GM15510 (cell line): ENCODE results near the gene SLC6A5.

Experiments
- POLR2A ChIP-seq: IDR thresholded peaks from 3 replicates; pipeline ENCODE4 v1.6.1; 2011; ENCODE audit warnings: borderline replicate concordance; ENCODE audit not compliant: insufficient read length; ENCODE audit errors: extremely low read depth

The SLC6A5 gene

DNA sequence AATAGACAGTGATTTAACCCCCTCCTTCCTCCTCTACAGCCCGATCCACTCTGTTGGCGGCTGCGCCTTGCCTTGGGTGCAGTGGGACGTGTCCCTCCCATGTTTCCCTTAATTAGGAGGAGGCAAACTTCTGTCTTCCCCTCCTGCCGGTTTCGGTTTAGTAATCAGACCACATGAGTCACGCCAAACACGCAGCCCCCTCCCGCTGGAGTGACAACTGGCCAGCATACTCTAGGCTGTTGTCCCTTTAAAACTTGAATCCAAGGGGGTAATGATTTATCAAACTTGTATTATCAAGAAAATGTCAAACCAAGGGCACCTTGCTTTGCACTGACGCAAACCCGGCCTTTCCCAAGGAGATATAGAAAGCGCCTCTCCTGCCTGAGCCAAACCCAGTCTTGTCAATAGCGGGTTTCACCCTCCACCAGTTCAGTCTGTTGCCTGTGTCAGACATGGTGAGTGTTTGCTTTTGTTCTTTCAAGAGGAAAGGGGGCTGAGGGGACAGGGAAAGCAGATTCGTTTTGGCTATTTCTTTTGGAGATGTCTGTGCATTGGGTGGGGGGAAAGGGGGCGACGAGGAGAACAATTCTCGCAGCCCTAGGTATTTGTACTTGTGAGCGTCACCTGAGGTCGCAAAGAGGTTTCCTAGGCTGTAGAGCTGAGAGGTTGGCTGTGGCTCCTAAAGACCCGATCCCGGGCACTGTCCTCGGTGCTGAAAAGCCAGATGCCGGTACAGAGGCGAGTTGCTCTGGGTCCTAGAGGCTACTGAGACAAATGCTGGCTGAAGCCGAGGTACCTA, at the start of gene SLC6A5:
SLC6A5 (plus strand) TSS at position 388 of the 799 bp plus-strand sequence; CDS start at position 453, 65 bp downstream.
- TF ChIP-seq POLR2A: no peak

DNA sequence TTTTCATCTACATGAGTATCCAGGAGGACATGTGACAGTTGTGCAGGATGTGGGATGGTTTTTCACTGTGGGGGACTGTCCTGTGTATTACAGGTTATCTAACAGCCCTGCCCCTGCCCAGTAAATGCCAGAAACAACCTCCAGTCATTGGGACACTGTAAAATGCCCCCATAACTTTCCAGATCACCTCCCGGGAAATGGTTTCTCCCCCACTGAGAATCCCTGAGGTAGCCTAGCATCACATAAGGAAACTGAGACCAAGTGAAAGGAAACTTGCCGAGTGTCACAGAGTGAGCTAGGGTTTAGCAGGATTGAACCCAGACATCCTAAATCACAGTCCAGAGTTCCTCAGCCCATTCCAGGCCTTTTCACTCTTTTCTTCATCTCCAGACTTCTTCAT, 48.3 kb upstream of the SLC6A5 start:
- TF ChIP-seq POLR2A: no peak

DNA sequence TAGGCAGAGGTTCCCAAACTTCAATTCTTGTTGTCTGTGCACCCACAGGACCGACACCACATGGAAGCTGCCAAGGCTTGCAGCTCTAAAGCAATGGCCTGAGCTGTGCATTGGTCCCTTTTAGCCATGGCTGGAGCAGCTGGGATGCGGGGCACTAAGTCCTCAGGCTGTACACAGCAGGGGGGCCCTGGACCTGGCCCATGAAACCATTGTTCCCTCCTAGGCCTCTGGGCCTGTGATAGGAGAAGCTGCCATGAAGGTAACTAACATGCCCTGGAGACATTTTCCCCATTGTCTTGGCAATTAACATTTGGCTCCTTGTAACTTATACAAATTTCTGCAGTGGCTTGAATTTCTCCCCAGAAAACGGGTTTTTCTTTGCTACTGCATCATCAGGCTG, 43.6 kb upstream of the SLC6A5 start:
- TF ChIP-seq POLR2A: no peak

DNA sequence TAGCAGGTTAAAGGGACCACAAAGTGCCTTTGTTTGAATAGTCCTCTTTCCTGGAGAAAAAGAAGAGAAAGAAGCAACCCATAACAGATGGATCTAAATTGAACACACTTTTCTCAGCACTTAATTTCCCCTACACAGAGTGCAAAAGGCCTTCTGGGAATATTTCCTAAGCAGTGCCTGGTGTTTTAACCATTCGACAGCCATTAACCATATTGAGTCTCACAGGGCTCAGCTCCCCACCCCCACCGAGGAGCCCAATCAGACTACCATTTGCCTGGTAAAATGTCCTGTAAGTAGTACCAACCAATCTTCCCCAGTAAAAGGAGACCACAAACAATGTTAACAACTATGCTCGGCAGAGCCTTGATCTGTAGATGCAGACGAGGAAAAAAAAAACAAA, 40.7 kb upstream of the SLC6A5 start:
- TF ChIP-seq POLR2A: no peak

DNA sequence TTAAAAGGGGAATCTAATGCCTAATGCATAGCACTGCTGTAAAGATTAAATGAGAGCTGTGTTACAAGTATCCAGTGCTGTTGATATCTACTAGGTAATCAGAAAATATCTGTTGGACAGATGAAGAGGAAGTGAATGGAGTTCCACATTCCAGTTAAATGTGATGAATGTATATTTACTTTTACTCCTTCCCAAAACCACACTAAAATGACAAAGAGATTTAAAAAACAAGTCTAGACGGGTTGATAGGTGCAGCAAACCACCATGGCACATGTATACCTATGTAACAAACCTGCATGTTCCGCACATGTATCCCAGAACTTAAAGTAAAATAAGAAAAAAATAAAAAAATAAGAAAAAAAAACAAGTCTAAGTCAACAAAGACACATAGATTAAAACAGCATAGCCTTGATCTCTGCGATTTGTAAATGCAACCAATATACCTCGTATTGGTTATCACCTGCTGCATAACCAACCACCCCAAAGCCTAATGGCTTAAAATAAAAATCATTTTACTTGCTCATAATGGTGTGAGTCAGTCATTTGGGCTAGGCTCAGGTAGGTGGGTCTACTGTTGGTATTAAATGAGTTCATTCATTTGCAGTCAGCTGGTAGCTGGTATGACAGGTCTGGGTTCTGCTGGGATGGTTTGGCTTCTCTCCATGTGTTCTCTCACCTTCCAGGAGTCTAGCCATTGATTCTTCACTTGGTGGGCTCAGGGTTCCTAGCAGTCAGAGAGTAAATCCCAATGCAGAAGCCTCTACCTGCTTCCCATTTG, 39.7 kb upstream of the SLC6A5 start:
- TF ChIP-seq POLR2A: no peak

DNA sequence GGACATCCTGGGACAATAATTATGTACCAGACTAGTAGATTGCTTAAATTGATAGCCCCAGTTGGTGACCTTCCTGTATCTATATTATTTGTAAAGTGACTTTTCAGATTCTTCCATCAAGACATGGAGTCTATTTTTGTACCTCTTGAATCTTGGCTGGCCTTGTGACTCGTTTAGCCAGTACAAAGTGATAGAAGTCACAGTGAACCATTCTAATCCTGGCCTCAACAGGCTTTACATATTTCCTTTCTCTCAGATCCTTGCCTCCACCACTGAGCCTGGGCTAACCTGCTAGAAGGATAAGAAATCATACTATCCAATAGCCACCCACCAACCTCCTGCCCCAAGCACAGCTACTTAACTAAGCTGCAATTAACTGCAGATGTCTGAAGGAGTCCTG, 37.5 kb upstream of the SLC6A5 start:
- no peak for TF ChIP-seq POLR2A

DNA sequence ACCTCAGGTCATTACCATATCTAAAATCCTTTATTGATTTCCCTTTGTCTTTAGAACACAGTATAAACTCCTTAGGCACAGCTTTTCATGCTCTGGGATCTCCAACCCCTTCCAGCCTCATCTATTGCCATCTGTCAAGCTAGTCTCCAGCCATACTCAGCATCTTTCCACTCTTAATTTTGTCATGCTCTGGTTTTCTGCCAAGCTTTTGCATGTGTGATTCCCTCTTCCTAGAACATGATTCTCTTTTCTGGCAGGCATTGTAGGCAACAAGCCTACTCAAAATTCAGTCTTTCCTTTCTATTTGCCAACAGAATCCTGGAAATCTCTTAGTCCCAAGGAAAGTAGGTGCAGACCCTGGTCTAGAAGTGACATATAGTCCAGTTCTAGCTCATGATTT, 35.5 kb upstream of the SLC6A5 start:
- TF ChIP-seq POLR2A: no peak

DNA sequence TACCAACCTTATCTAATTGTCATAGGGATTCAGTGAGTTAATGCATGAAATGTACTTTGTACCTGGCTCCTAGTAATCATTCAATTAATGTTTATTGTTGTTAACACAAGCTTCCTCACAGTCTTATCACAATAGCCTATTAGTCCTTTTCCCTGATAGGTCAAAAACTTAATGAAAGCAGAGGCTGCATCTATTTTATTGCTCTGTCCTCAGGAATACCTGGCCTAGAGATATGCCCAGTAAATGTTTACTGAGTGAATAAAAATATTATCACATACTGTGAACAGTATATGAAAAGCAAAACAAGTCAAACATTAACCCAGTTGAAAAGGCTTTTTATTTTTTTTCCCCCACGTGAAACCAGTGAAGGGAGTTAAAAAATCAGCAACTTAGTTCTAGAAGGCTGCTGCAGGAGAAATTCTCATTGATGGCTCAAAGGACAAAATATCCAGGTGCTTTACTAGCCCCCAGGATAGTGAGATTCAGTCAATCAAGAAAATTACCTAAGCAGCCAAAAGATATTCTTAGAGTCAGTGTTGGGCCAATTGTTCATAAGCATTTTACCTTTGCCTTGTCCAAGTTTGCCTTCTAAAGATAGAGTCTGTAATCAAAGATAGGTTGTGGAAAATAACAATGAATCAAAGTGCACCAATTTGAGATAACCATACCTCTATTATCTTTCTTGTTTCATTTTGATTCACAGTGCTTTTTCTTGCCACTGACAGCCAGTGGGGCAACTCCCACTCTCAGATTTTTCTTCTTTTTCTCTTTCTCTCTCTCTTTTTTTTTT, 34.4 kb upstream of the SLC6A5 start:
- TF ChIP-seq POLR2A: no peak

DNA sequence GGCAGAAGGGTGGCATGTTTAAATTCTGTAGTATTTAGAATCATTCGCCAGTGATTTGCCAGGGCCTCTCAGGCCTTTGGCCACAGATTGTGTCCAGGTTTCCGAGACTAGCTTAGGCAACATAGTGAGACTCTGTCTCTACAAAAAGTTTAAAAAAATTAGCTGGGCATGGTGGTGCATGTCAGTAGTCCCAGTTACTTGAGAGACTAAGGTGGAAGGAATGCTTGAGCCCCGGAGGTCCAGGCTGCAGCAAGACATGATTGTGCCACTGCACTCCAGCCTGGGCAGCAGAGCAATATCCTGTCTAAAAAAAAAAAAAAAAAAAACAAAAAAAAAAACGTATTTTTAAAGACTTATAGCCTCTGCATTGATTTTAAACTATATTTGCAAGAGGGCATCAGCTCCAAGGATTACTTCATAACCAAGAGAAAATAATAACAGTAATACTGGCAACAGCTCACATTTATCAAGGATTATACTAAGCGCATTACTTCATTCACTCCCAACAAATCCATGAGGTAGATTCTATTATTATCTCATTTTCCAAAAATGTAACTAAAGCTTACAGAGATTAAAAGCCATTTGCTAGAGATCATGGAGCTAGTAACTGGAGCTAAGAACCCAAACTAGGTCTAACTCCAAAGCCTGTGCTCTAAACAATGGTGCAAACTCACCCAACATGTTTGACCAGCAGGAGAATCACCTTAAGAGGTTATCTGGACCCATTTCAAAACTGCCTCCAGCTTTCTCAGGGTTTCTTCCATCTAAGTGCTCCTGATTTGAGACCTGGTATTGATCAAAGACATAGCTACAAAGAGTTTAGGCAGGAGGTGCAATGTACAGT, 32.6 kb upstream of the SLC6A5 start:
- no peak for TF ChIP-seq POLR2A

DNA sequence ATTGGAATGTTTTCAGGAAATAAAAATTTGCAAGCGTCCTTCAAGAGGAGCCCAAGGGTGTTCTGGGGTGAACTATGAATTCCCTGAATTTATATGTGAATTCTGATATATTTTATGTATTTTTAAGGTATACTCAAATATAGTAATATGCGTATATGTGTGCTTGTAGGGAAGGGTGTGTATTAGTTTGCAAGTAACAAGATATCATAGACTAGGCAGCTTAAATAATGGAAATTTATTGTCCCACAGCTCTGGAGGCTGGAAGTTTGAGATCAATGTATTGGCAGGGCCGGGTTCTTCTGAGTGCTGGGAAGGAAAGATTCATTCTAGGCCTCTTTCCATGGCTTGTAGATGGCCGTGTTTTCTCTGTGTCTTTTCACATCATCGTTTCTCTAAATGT, 16.2 kb upstream of the SLC6A5 start:
- no peak for TF ChIP-seq POLR2A

DNA sequence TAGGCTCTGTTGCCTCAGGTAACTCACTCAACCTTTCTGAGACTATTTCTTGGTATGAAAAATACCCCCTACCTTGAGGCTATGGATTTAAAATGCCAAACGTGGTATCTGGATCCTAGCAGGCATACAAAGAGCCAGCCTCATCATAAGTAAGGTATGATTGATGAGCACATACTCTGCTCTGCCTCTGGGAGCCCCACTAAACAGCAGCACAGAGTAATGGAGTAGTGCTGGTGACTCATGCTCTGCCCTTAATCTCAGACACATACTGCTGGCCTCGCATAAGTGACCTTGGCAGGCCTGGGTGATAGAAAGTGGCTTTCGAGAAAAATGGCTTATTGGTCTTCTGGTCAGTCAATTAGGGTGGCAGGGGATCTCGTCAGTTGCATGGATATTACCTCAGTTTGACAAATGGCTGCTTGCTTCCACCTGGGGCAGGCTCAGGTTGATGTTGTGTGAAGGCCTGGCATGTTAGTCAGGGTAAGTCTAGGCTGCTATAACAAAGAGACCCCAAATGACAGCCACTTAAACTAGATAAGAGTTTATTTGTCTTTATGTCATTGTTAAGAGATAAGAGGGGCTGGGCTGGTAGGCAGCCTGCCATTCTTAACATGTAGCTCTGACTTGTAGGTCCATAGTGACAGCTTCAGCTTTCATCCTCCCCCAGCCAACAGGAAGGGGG, 15.2 kb upstream of the SLC6A5 start:
- TF ChIP-seq POLR2A: no peak

DNA sequence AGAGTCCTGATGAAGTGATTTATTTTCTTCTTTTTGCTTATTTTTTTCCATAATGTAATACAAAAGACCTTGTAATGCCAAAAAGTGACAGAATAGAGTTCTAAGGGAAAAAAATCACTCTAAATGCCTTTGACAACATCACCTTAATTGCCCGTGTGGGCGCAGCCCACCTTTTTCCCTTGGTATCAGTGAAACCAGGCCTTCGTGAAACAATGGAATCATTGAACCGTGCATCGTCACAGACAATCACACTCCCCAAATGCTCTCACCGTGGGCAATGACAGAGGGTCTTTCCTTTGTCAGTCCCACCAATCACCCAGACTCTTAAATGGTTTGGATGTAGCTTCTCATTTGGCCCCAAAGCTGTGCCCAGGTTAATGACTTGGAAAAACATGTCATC, 9.6 kb upstream of the SLC6A5 start:
- TF ChIP-seq POLR2A: no peak

DNA sequence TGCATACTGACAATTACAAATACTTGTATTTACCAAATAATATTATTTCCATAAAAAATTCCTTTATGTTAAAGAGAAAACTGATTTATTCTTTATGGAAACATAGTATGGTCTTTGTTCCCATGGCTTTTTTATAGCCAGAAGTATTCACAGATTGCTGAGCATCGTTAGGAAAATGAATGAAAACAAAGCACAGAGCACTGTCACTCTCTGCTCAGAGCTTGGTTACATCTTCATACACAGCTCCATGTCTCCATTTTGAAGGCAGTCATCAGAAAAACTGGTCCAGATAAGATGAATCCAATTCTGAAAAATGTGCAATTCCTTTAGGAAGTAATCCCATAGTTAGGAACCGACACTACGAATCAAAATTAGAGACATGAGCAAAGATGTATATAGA, 9.0 kb upstream of the SLC6A5 start:
- no peak for TF ChIP-seq POLR2A

DNA sequence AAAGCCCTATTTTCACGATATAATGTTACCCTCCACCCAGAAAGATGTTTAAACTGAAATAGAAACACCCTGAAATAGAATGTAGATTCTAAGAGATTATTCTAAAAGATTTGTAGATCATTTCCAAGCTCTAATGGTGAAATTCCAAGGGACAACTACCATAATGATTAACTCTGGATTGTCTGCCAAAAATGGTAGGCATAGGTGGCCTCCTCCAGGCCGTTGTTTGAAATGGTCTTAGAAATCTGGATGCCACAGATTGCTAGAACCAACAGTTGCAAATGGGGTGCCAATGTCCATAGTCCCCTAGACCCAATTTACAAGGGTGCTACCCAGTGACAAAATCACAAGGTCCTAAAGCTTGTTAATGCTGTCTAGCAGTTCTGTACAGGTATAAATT, 6.7 kb upstream of the SLC6A5 start:
- no peak for TF ChIP-seq POLR2A
